Astrocyte of the spinal cord (primary cell): ENCODE results near the gene LRP1B.

Experiments
- DNase-seq: peaks from one replicate; pipeline ENCODE4 v3.0.0; 2011; ENCODE audit warnings: low read depth, low spot score
- H3K4me3 ChIP-seq: 2 replicates; pipeline ENCODE4 v1.5.1; 2011; ENCODE audit warnings: low read depth, mild to moderate bottlenecking, low read length, moderate library complexity
- CTCF ChIP-seq: IDR thresholded peaks from 2 replicates; pipeline ENCODE4 v1.5.1; 2012; ENCODE audit warnings: low read depth, mild to moderate bottlenecking, low read length, inconsistent platforms
- in situ Hi-C: cut with HindIII; loops from 2 replicates; pipeline ENCODE4 v1.10.0; 2017; ENCODE audit warnings: low sequenced_read_pairs

Gene LRP1B

DNA sequence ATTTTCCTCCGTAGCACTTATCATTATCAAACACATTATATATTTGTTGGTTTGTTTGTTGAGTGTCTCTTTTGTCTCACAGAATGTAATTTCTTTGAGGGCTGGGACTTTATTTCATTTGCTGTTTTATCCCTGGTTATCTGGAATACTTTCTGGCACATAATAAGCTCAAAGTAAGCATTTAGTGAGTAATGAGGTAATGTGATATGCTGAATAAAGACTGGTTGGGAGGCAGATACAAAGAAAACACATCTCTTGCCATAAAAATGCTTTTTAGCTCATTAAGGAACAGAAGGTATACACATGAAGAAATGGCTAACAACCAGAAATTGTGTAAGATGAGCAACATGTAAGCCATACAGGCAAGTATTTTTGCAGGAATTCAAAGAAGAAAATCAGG lies 1411.8 kb downstream of the LRP1B start:
- TF ChIP-seq CTCF, result no peak
- in situ Hi-C loops, result no loop called here
- H3K4me3 ChIP-seq, result no peak overlapping the region
- DNase-seq, result no peak

DNA sequence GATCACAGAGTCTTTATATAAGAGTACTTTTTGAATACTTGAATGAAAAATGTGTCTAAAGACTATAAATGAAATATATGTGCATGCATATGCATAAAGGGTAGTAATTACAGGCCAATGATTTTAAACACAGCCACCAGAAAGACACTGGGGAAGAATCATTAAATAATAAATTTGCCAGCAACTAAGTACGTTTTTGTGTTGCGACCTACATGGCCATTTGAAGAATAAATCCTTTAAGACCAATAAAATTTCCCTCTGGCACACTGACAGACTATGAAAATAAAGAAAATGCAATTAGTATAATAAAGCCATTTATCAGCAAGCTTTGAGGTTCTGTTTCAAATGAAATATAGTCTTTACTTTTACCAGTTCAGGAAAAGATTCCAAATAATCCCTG lies 1413.3 kb downstream of the LRP1B start:
- no peak overlapping the region for H3K4me3 ChIP-seq
- in situ Hi-C loops, result no loop called here
- no peak for DNase-seq
- no peak for TF ChIP-seq CTCF

GRCh38 chr2:140714586-140714985 lies 1416.2 kb downstream of the LRP1B start:
- no peak for TF ChIP-seq CTCF
- in situ Hi-C loops, result no loop called here
- DNase-seq, result no peak
- no peak overlapping the region for H3K4me3 ChIP-seq

DNA sequence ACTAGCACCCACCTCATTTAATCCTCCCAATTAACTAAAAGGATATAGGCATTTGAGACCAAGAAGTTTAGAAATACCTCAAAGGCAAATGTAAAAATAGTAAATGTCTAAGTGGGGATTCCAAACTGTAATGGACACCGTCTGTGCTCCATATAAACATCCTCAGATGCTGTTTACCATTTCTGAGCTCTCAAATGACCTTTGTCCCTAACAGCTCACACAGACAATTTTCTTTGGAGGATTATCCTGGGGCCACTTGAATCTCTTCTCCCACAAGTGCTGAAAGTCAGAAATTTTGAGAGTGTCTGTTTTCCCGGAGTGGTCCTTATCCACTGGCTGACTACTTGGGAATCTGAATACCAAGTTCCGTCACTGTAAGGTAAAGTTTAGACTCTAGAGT lies 1418.9 kb downstream of the LRP1B start:
- DNase-seq, result no peak
- H3K4me3 ChIP-seq, result no peak overlapping the region
- in situ Hi-C loops, result no loop called here
- TF ChIP-seq CTCF, result no peak

GRCh38 chr2:140701726-140702125 lies 1429.1 kb downstream of the LRP1B start:
- H3K4me3 ChIP-seq, result no peak overlapping the region
- in situ Hi-C loops, result no loop called here
- no peak for TF ChIP-seq CTCF
- DNase-seq, result no peak

DNA sequence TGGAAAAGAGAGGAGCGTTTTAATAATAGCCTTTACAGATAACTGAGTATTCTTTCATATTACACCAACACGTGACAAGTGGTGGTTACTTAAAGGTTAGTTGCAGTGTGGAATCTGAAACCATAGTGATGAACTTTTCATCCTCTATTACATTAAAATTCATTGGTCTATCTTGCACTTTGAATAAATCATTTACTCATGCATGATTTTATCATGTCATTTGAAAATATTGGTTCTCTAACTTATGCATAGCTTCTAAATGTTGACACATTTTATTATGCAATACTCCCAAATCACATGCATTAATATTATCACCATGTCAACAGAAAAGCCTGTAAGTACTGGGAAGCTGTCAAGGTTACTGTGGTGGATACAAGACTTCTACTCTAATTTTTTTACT lies 1432.2 kb downstream of the LRP1B start:
- TF ChIP-seq CTCF, result no peak
- in situ Hi-C loops, result no loop called here
- DNase-seq, result no peak
- no peak overlapping the region for H3K4me3 ChIP-seq

GRCh38 chr2:140696449-140696848 lies 1434.4 kb downstream of the LRP1B start:
- in situ Hi-C loops, result no loop called here
- H3K4me3 ChIP-seq, result no peak overlapping the region
- TF ChIP-seq CTCF, result no peak
- no peak for DNase-seq
